ENCODE results near the gene ZNF564. TPM values are rescaled to one million over a fixed set of nuclear protein-coding genes. Genes with fewer than 3 reads are reported as not detected.

Gene ZNF564
- total and polyA plus RNA-seq, 2 of the 13 experiments (the other 11 are each of a cell fraction or from before 2014, with no cell fraction given) = 2.3 to 11.1 TPM

- no peak for TF ChIP-seq ZBTB49 (CRISPR knock-in tag; IDR thresholded peaks at IDR 0.05; ENCODE audit: borderline replicate concordance)
- no peak for TF ChIP-seq ZNF276 (CRISPR knock-in tag; IDR thresholded peaks at IDR 0.05; ENCODE audit: low read depth)
- no peak for TF ChIP-seq NFYC (CRISPR knock-in tag; IDR thresholded peaks at IDR 0.05)
- TF ChIP-seq IRF9 (CRISPR knock-in tag; IDR thresholded peaks at IDR 0.05; ENCODE audit: borderline replicate concordance) = no peak
- TF ChIP-seq MAFK (conservative IDR thresholded peaks at IDR 0.05 in 1 of 2, IDR thresholded peaks at IDR 0.05 in 1 of 2; ENCODE audit: low read length in 2 of 2) = no peak
- no peak for TF ChIP-seq NR3C1 (CRISPR knock-in tag; IDR thresholded peaks at IDR 0.05)
- no peak for TF ChIP-seq PRPF4 (IDR thresholded peaks at IDR 0.05; ENCODE audit: low read depth, low read length, poor library complexity, severe bottlenecking)
- peak; percentile 66 for TF ChIP-seq TCF7 (IDR thresholded peaks at IDR 0.05; ENCODE audit: low read depth)
- TF ChIP-seq TEAD3 (CRISPR knock-in tag; optimal IDR thresholded peaks at IDR 0.05; ENCODE audit: borderline replicate concordance) = peak; percentile 89
- no peak for TF ChIP-seq ZNF354B (CRISPR knock-in tag; IDR thresholded peaks at IDR 0.05)
- no peak for TF ChIP-seq ZNF225 (CRISPR knock-in tag; IDR thresholded peaks at IDR 0.05)
- peak; percentile 28; the same call in 1 of the 2 replicates for TF ChIP-seq RARA (CRISPR knock-in tag; IDR thresholded peaks at IDR 0.05)
- no peak for TF ChIP-seq BCL3 (CRISPR knock-in tag; IDR thresholded peaks at IDR 0.05)
- no peak for TF ChIP-seq SMAD1 (CRISPR knock-in tag; IDR thresholded peaks at IDR 0.05; ENCODE audit: borderline replicate concordance, low read depth)
- no peak for TF ChIP-seq HNRNPUL1 (IDR thresholded peaks at IDR 0.05; ENCODE audit: low read depth, low read length)
- no peak for TF ChIP-seq MIER3 (CRISPR knock-in tag; IDR thresholded peaks at IDR 0.05; ENCODE audit: borderline replicate concordance)
- TF ChIP-seq ZNF800 (CRISPR knock-in tag; IDR thresholded peaks at IDR 0.05) = no peak
- TF ChIP-seq ZNF33B (CRISPR knock-in tag; IDR thresholded peaks at IDR 0.05) = no peak
- peak; percentile 76 for TF ChIP-seq FOSL1 (CRISPR knock-in tag; IDR thresholded peaks at IDR 0.05; ENCODE audit: borderline replicate concordance)
- TF ChIP-seq ZNF780A (CRISPR knock-in tag; IDR thresholded peaks at IDR 0.05) = no peak
- TF ChIP-seq ATRX (CRISPR knock-in tag; IDR thresholded peaks at IDR 0.05; ENCODE audit: borderline replicate concordance) = no peak
- TF ChIP-seq JARID2 (CRISPR knock-in tag; IDR thresholded peaks at IDR 0.05; ENCODE audit: insufficient replicate concordance) = no peak
- TF ChIP-seq ZNF501 (CRISPR knock-in tag; IDR thresholded peaks at IDR 0.05) = no peak
Observed at GRCh38 chr19:12580180-12580694, 29.0 kb upstream of the ZNF564 start (continued).
